ENCODE data around the gene WNT1.

DNA sequence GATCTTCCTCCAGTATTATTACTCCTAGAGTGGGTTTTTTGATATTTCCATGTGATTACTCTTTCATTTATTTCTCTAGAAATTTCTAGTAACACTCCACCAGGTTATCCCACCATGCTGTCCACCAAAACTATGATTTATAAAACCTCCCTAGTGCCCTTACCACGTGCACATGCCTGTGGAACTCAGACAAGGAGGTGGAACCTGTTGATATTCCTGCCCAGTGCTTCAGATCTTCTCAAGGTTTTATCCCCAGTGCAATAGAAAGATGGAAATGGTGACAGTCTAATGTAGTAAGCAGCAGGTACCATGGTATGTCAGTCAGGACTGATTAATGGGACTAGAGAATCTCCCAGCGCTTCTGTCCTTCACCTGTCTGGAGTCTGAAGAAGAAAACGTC is 17.3 kb upstream of the WNT1 start:
- TF ChIP-seq EZH2 (IDR thresholded peaks at IDR 0.05; ENCODE audit: low read length, missing control alignments), result no peak
- TF ChIP-seq, protein P1, sequence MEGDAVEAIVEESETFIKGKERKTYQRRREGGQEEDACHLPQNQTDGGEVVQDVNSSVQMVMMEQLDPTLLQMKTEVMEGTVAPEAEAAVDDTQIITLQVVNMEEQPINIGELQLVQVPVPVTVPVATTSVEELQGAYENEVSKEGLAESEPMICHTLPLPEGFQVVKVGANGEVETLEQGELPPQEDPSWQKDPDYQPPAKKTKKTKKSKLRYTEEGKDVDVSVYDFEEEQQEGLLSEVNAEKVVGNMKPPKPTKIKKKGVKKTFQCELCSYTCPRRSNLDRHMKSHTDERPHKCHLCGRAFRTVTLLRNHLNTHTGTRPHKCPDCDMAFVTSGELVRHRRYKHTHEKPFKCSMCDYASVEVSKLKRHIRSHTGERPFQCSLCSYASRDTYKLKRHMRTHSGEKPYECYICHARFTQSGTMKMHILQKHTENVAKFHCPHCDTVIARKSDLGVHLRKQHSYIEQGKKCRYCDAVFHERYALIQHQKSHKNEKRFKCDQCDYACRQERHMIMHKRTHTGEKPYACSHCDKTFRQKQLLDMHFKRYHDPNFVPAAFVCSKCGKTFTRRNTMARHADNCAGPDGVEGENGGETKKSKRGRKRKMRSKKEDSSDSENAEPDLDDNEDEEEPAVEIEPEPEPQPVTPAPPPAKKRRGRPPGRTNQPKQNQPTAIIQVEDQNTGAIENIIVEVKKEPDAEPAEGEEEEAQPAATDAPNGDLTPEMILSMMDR (conservative IDR thresholded peaks at IDR 0.05 in 1 of 2, IDR thresholded peaks at IDR 0.05 in 1 of 2; ENCODE audit: low read depth in 1 of 2, low read length in 2 of 2), result no peak

Measured in fibroblast of lung (primary cell).